GM18505 (cell line): ENCODE data around the gene TAS2R38.

Experiments
- ATAC-seq: cut with Tn5 transposase; IDR thresholded peaks from one replicate; pipeline ENCODE4 v1.9.1; 2021; ENCODE audit not compliant: unreplicated experiment
- POLR2A ChIP-seq: IDR thresholded peaks from 4 replicates; pipeline ENCODE4 v1.6.1; 2011; ENCODE audit warnings: borderline replicate concordance; ENCODE audit not compliant: insufficient read depth, insufficient read length; ENCODE audit errors: extremely low read depth

TAS2R38 gene

GRCh38 chr7:141952461-141952860, 21.1 kb downstream of the TAS2R38 start:
- no peak for ATAC-seq
- TF ChIP-seq POLR2A, result no peak

GRCh38 chr7:141950806-141951205, 22.8 kb downstream of the TAS2R38 start:
- TF ChIP-seq POLR2A, result no peak
- no peak for ATAC-seq

- TF ChIP-seq POLR2A, result no peak
These were observed 23.7 kb downstream of the TAS2R38 start for GRCh38 chr7:141949911-141950310.

GRCh38 chr7:141949451-141949850, 24.1 kb downstream of the TAS2R38 start:
- TF ChIP-seq POLR2A, result no peak
- ATAC-seq, result no peak

More at GRCh38 chr7:141949911-141950310, 23.7 kb downstream of the TAS2R38 start:
- no peak for ATAC-seq

- TF ChIP-seq POLR2A, result no peak
- ATAC-seq, result no peak
These were observed 24.6 kb downstream of the TAS2R38 start for GRCh38 chr7:141949021-141949420.

- no peak for TF ChIP-seq POLR2A
- ATAC-seq, result no peak
These were observed 26.8 kb downstream of the TAS2R38 start, which contains the start of gene CLEC5A for GRCh38 chr7:141946796-141947195. Gene CLEC5A, minus strand, starts transcription at chr7:141946974. Its CDS starts 682 bp downstream, at chr7:141946292.

GRCh38 chr7:141945356-141945755, 28.2 kb downstream of the TAS2R38 start:
- no peak for TF ChIP-seq POLR2A
- ATAC-seq, result no peak

GRCh38 chr7:141944811-141945210, 28.8 kb downstream of the TAS2R38 start:
- ATAC-seq, result no peak
- no peak for TF ChIP-seq POLR2A

GRCh38 chr7:141943846-141944245, 29.7 kb downstream of the TAS2R38 start:
- ATAC-seq, result no peak
- no peak for TF ChIP-seq POLR2A

GRCh38 chr7:141941075-141941474, 32.5 kb downstream of the TAS2R38 start:
- TF ChIP-seq POLR2A, result no peak
- ATAC-seq, result no peak

GRCh38 chr7:141930211-141930610, 43.4 kb downstream of the TAS2R38 start:
- ATAC-seq, result no peak
- TF ChIP-seq POLR2A, result no peak

GRCh38 chr7:141928845-141929195, 44.8 kb downstream of the TAS2R38 start:
- ATAC-seq, result no peak
- no peak for TF ChIP-seq POLR2A

GRCh38 chr7:141928146-141928844, 45.3 kb downstream of the TAS2R38 start:
- no peak for TF ChIP-seq POLR2A
- no peak for ATAC-seq
